PC-3 (cell line): Measurements from ENCODE around the gene TRABD. TPM values are rescaled to one million over a fixed set of nuclear protein-coding genes. Genes with fewer than 3 reads are reported as not detected.

Experiments used
- ATAC-seq: fragments of 200-7000 bp; cut with Tn5 transposase; 2 replicates; pipeline ENCODE4 v1.9.1; 2020; ENCODE audit warnings: mild to moderate bottlenecking, moderate library complexity
- BruUV-seq: library from RNA; stranded (reverse); fragments of 400-500 nt; replicated peaks from 2 replicates; lab custom pipeline; 2021; lab: Mats Ljungman, UMichigan
- CTCF ChIA-PET: fragments of 300-600 bp; sonication (Branson Sonifier 250); formaldehyde crosslinking; loops from one replicate; lab custom pipeline; 2022; ENCODE audit warnings: antibody characterized with exemption; lab: Charles Lee
- POLR2A ChIA-PET: fragments of 300-600 bp; sonication (Branson Sonifier 250); formaldehyde crosslinking; loops from one replicate; lab custom pipeline; 2022; ENCODE audit warnings: antibody characterized with exemption; ENCODE audit not compliant: unreplicated experiment; lab: Charles Lee
- DNase-seq: peaks from one replicate; pipeline ENCODE4 v3.0.0-alpha.2; 2015
- H2AFZ ChIP-seq: fragments of 300-600 bp; sonication (generic); 2 replicates; pipeline ENCODE4 v1.6.0; 2016; ENCODE audit warnings: antibody characterized with exemption, low read length
- H3F3A ChIP-seq: fragments of 300-600 bp; sonication (generic); one replicate; pipeline ENCODE4 v1.6.0; 2017; ENCODE audit warnings: antibody characterized with exemption, low read length, control low read depth, mild to moderate bottlenecking; ENCODE audit not compliant: unreplicated experiment
- H3K27ac ChIP-seq: fragments of 300-600 bp; sonication (generic); 2 replicates; pipeline ENCODE4 v1.5.1; 2016; ENCODE audit warnings: mild to moderate bottlenecking, low read length
- H3K27me3 ChIP-seq: fragments of 300-600 bp; sonication (generic); 2 replicates; pipeline ENCODE4 v1.6.1; 2016; ENCODE audit warnings: low read length, mixed read lengths
- H3K36me3 ChIP-seq: fragments of 300-600 bp; sonication (generic); 2 replicates; pipeline ENCODE4 v1.6.1; 2016; ENCODE audit warnings: low read depth, mixed run types, low read length, mixed read lengths
- H3K4me1 ChIP-seq: fragments of 300-600 bp; sonication (generic); 2 replicates; pipeline ENCODE4 v1.5.1; 2016; ENCODE audit warnings: low read length; ENCODE audit not compliant: insufficient read depth
- H3K4me2 ChIP-seq: fragments of 300-600 bp; sonication (generic); 2 replicates; pipeline ENCODE4 v1.6.0; 2016; ENCODE audit warnings: low read length
- H3K4me3 ChIP-seq: fragments of 300-600 bp; sonication (generic); 2 replicates; pipeline ENCODE4 v1.5.1; 2016; ENCODE audit warnings: mild to moderate bottlenecking, low read length, mixed read lengths
- H3K79me2 ChIP-seq: fragments of 300-600 bp; sonication (generic); 2 replicates; pipeline ENCODE4 v1.6.1; 2017; ENCODE audit warnings: low read length, mixed read lengths
- H3K9ac ChIP-seq: fragments of 300-600 bp; sonication (generic); 2 replicates; pipeline ENCODE4 v1.6.0; 2016; ENCODE audit warnings: mild to moderate bottlenecking, low read length
- H3K9me2 ChIP-seq: fragments of 300-600 bp; sonication (generic); replicated peaks from 2 replicates; pipeline ENCODE4 v1.6.1; 2016; ENCODE audit warnings: mixed run types, low read length, mixed read lengths
- H3K9me3 ChIP-seq: fragments of 300-600 bp; sonication (generic); 2 replicates; pipeline ENCODE4 v1.6.1; 2016; ENCODE audit warnings: low read length, mixed read lengths
- H4K20me1 ChIP-seq: fragments of 300-600 bp; sonication (generic); 2 replicates; pipeline ENCODE4 v1.6.1; 2016; ENCODE audit warnings: low read length, mixed read lengths
- CTCF ChIP-seq: fragments of 300-600 bp; sonication (generic); conservative IDR thresholded peaks from 2 replicates; pipeline ENCODE4 v1.5.1; 2017; ENCODE audit warnings: antibody characterized with exemption, low read depth, mild to moderate bottlenecking, low read length
- EZH2 ChIP-seq: fragments of 300-600 bp; sonication (generic); IDR thresholded peaks from one replicate; pipeline ENCODE4 v1.6.1; 2017; ENCODE audit warnings: antibody characterized with exemption, mild to moderate bottlenecking, low read length; ENCODE audit not compliant: unreplicated experiment
- EZH2phosphoT487 ChIP-seq: fragments of 300-600 bp; sonication (generic); IDR thresholded peaks from 2 replicates; pipeline ENCODE4 v1.6.1; 2018; ENCODE audit warnings: mild to moderate bottlenecking, antibody characterized with exemption, low read length, borderline replicate concordance
- intact Hi-C: fragments of 100-400 bp; cut with micrococcal nuclease; formaldehyde crosslinking; loops from 2 replicates; pipeline ENCODE4 v1.9.0; 2023
- total RNA-seq: library from RNA; depleted of rRNA; stranded (reverse); fragments of >200 nt; gene quantifications from 2 replicates; pipeline ENCODE4 v1.2.3, GENCODE V29; 2014

Gene TRABD
- total RNA-seq, 1 experiment from 2014 or later: 53.4 TPM

- Histone ChIP-seq H3K4me3 (peak overlapping the region; percentile 68), H4K20me1 (no peaks in the 10 kb centered on the region), H3F3A (no peaks in the 10 kb centered on the region), H3K4me2 (peak overlapping the region; percentile 86), H3K79me2 (no peaks in the 10 kb centered on the region; the same call in 1 of the 2 replicates), H3K9ac (peak overlapping the region; percentile 15; the same call in 1 of the 2 replicates), H3K27ac (no peak overlapping the region), H3K9me3 (no peaks in the 10 kb centered on the region), H2AFZ (peak overlapping the region; percentile 63; the same call in 1 of the 2 replicates), H3K4me1 (no peaks in the 10 kb centered on the region), H3K36me3 (no peaks in the 10 kb centered on the region), H3K27me3 (no peaks in the 10 kb centered on the region), H3K9me2 (no peaks in the 10 kb centered on the region)
- ChIA-PET POLR2A (no interaction called here), CTCF (no interaction called here)
- DNase-seq: no peak
- intact Hi-C loops: no loop called here
- TF ChIP-seq EZH2phosphoT487: no peak
- no peak for TF ChIP-seq CTCF
- TF ChIP-seq EZH2: no peak
- ATAC-seq: no peak
- no TSS peak for BruUV-seq
Observed at GRCh38 chr22:50171319-50171964, 14.3 kb upstream of the TRABD start.

DNA sequence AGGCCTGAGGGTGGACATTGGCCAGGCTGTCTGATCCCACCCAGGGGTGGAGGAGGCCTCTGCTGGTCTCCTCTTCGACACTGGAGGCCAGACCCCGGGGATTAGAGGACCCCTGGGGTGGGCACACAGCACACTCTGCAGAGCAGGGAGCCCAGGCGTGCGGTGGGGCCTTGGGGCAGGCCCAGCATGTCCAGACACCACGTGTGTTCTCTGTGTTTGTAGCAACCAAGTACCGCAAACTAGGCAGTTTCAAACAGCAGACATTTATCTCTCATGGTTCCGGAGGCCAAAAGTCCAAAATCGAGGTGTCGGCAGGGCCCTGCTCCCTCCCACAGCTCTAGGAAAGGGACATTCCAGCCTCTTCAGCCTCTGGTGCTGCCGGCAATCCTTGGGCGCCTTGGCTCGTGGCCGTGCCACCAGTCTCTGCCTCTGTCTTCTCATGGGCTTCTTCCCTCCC, 13.7 kb upstream of the TRABD start:
- ATAC-seq: no peak

More for the DNA sequence above, 13.7 kb upstream of the TRABD start:
- no peaks in the 10 kb centered on the region for H4K20me1 ChIP-seq
- H3K9ac ChIP-seq: no peak overlapping the region
- DNase-seq: no peak
- TF ChIP-seq CTCF (no peak), EZH2 (no peak), EZH2phosphoT487 (no peak)
- no peaks in the 10 kb centered on the region for H3K9me2 ChIP-seq
- H3K79me2 ChIP-seq: no peaks in the 10 kb centered on the region; the same call in 1 of the 2 replicates
- intact Hi-C loops: no loop called here
- CTCF ChIA-PET: no interaction called here
- POLR2A ChIA-PET: no interaction called here
- H3K9me3 ChIP-seq: no peaks in the 10 kb centered on the region
- H3K4me3 ChIP-seq: no peak overlapping the region
- no TSS peak for BruUV-seq
- no peaks in the 10 kb centered on the region for H3K4me1 ChIP-seq
- no peaks in the 10 kb centered on the region for H3K36me3 ChIP-seq
- H2AFZ ChIP-seq: no peak overlapping the region
- no peak overlapping the region for H3K27ac ChIP-seq
- no peaks in the 10 kb centered on the region for H3F3A ChIP-seq
- no peaks in the 10 kb centered on the region for H3K27me3 ChIP-seq
- no peak overlapping the region; the same call in 1 of the 2 replicates for H3K4me2 ChIP-seq
